GM19239 (cell line): Measurements from ENCODE around the gene C1orf116.

Experiments
- DNase-seq: peaks from one replicate; pipeline ENCODE4 v3.0.0; 2011; ENCODE audit warnings: low spot score; ENCODE audit not compliant: insufficient read length
- FAIRE-seq: peaks from 2 replicates; lab custom pipeline; 2011; peaks lifted over from hg19 to GRCh38; lab: Jason Lieb, UNC

C1orf116 gene

DNA sequence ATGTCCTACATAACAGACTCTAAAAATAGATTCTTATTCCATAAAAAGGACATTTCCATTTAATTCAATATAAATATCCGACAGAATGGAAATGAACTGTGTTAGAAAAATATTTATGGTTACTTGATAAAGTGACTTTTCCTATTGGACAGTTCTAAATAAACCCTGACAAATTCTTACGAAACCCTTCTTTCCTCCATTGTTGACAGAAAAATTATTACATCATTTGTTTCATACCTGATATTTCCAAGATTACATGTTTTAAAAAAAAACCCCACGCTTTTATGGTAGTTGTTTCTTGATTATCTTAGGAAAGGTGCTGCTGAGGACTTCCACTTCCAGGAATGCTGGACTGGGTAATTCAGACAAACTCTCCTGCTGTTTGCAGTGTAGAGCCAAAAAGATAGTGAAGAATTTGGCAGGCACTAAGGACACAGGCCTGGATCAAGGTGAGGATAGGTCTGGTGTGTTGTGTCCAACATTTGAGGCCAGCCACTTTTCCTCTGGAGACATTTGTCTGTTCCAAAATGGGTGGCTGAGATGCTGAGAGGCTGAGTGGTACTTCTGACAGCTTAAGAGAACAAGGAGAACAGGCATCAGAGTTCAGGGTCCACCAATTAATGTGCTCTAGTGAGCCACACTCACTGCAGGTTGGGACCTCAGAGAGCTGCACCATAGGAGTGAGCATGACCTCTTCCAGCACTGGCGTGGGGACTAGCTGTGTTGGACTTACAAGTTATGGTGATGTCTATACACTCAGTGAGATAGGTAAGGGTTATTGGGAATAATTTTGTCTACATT lies 7.0 kb upstream of the C1orf116 start:
- FAIRE-seq (no peak), DNase-seq (no peak)

DNA sequence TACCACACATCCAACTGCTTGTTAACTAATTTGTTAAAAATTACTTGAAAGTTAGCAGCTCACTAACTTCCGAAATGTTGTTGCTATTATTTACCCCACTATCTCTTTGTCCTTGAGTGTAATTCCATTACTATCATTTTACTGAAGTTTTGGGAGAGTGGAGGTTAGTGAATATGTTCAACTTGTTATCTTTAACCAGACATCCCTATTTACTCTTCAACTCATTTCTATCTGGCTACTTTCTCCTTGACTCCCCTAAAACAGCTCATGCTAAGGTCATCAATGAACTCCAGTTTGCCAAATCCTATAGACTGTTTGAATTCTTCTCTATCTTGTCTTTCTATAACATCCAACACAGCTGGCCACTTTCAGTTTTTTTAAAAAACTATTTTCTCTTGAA lies 4.3 kb upstream of the C1orf116 start:
- DNase-seq (no peak), FAIRE-seq (no peak)

DNA sequence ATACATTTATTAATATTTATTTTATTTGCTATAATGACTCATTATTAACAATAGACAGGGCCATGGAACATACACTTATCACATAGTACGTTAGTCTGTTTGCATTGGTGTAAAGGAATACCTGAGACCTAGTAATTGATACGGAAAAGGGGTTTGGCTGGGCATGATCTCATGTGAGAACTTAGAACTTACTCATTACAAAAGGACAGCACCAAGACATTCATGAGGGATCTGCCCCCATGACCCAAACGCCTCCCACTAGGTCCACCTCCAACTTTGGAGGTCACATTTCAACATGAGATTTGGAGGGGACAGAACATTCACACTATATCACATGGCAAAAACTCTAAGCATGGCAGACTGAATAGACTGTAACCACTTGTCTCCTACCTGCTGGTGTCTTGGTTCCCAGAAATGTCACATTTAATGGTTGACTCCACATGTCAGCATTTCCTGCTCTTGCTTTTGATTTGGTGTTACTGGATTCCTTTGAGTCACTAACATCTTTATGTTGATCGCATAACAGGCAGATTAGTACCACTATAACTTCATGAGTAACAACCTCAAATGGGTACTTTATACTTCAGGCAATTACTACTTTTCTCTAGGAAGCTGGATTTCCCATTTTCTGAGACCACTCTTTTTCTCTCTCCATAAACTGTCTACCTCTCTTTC lies 3.5 kb upstream of the C1orf116 start:
- DNase-seq: no peak
- FAIRE-seq: no peak

DNA sequence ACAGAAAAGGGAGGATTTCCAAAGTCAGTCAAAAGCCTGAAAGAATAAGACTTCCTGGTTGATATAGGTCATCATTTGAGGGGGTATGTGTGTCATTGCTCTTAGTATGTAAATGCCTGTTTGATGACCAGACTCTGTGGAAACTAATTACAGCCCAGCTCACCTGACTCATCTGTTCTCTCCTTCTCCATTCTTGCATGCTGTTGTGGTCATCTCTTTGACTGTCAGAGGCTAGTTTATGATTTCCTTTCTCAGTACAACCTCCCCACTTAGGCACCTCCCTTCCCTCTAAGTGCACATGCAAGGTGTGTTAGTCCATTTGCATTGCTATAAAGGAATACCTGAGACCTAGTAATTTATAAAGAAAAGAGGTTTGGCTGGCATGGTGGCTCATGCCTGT lies 2.4 kb upstream of the C1orf116 start:
- FAIRE-seq (no peak), DNase-seq (no peak)

DNA sequence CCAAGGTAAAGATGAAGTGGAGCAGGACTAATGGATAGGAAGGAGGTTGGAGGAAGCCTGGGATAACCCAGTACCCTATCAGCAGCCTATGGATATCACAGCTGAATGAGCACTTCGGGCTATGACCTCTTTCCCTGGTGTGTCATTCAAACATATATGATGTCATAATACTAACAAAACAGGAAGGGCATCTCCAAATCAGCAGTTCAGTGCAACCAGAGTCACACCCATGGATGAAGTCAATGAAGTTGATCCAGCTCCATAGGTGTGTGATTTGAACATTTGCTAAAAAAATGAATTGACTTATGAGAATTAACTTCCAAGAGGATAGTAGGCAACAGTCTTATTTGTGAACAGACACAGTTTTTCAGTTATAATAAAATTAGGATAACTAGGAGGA lies 1.7 kb upstream of the C1orf116 start:
- no peak for FAIRE-seq
- DNase-seq: no peak

DNA sequence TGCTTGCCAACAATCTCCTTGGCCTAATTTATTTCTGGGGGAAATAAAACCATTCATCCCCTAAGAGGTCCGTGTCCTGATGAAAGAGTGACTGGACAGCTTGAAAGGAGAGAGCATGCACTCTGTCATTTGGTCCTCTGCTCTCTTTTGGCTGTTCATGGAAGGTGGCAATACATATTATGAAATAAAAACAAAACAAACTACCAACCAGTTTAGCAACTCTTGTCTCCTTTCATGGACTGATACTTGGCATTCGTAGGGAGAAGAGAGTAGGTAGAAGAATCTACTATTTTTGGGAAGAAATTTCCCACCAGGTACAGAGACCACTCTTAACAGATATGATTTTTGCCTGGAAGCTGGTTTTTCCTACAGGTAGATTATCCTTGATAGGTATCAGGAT lies 746 bp upstream of the C1orf116 start:
- DNase-seq (no peak), FAIRE-seq (no peak)

DNA sequence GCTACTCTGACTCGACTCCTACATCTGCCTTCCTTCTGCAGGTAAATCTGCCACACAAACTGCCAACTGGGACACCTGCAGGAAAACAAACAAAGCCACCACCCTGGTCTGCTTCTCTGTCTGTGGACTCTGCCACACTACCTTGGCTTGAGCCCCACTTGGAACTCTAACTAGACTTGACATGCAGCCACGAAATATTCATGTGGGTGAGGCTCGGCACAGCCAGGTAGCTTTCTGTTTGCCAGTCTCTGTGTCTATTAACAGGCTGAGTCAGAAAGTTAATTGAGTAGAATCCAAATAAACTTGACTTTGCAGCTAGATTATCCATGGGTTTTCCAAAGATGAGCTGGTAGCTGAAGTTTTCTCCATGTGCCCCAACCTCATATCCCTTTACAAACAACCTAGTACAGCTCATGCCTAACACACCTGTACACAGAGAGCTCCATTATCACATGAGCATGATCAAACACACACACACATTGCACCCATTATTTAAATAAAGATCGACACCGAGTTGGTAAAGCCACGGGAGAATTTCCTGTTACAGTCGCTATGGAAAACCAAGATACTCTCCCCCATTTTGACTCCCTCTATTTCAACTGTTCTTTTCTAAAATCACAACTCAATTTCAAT lies 808 bp downstream of the C1orf116 start:
- no peak for DNase-seq
- FAIRE-seq: no peak

DNA sequence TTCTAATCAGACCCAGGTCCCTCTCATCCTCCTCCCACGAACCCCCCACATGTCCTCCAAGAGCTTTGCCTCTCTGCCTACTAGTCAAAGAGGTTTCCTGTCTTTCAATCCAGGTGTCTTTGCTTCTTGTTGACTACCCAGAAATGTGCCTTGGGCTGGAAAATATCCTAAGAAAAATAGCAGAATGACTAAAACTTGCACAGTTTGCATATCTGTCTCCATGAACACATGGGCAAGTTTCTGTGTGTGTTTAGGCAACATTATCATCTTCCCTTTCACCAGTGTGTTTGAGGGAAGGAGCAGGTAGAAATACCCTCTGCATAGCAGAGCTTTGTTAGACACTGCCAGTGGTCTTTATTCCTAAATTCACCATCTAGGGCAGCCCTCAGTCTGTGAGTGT lies 1.5 kb downstream of the C1orf116 start:
- DNase-seq (no peak), FAIRE-seq (no peak)

DNA sequence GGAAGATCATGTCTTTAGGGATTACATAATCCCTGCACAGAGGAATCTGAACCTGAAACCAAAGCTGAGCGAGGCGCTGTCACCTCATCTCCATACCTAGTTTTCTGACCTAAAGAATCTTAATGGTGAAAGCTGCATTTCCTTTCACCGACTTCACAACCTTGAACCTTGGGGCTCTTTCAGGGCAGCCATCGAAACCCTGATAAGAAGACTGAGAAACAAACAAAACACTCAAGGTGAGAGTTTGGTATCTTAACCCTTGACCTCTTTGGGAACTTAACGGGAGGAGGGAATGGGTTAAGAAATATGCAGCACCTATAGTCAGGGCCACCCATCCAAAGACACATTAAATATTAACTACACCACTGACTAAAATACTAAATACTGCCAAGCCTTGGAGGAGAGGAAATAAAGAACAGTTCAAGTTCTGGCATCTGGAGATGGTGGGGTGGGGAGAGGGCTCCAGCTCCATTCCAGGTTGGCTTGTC lies 2.0 kb downstream of the C1orf116 start:
- FAIRE-seq (no peak), DNase-seq (no peak)

DNA sequence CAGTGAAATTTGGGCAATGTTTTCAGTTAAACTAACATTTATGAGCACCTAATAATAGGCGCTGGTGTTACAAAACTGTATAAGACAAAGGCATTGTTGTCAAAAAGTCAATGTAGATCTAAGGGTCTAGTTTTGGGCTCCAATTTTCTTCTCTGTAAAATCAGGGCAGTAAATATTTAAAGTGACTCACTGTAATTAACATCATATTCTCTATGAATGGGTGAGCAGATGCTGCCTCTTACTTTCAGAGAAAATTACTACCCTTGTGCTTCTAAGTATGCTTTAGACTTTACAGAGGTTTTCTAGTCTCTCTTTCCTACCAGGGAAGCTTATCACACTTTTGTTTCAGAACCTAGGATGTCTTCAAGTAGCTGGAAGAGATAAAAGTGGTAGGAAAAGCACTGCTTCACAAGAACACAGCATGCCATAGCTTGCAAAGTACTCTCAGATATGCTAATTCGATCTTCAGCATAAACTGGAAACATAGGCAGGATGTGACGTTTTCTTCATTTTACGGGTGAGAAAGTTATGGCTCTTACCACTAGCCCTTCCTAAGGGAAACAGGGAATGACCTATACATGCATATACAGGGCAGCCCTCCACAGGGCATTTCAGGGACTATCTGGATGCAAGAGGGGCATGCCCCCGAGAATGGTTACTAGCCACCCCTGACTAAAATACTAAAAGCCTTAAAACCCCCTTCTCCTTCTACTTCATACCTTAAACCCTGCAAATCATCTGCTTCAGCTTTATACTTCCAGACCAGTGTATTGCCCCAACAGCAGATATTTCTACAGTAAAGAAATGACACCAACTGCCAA lies 2.6 kb downstream of the C1orf116 start:
- FAIRE-seq (no peak), DNase-seq (no peak)

DNA sequence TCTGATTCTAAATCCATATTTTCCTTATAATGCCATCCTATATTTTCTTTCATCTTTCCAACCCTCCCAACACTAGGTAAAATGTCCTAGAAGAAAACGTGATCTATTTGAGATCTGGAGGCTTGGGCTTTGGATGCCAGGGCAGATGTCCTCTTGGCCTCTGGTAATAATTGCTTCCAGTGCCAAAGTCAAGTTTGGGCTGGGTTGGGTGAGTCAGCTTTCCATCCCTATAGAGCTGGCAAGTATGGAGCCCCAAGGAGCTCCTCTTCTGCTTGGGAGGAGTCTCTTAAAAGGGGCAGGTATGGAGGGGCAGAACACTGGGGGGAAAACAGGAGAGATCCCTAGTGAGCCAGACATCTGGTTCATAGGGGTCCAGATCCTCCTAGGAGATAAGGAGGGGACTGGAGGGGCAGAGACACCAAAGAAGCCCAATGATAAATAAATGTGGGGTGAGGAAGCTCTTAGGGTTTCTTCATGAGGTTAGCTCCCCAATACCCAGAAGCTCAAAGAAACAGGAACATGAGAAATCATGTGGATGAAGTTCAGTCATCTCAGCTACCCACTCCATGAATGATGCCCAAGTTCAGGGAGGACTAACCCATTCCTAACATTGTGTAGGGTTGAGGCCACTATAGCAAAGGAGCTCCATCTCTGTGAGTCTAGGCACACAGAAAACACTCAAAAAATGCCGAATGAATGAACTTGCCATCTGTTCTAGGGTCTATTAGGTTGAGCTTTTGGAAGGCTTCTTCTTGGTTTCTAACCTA lies 3.5 kb downstream of the C1orf116 start:
- DNase-seq: no peak
- no peak for FAIRE-seq

DNA sequence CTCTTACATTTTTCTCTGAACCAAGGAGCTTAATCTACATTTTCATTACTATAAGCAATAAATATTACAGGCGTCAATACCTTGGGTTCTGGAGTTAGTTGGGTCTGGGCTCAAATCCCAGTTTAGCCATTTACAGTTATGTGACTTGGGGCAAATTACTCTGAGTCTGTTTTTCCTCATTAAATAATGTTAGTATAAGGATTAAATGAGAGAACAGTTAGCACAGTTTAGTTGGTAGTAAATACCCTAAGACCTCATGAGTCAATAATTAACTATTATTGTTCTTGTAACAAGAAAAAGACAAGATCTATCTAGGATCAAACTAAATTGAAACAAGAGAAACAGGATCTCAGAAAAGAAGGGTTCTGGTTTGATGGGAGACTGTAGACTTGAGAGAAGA lies 4.6 kb downstream of the C1orf116 start:
- FAIRE-seq: no peak
- DNase-seq: no peak

DNA sequence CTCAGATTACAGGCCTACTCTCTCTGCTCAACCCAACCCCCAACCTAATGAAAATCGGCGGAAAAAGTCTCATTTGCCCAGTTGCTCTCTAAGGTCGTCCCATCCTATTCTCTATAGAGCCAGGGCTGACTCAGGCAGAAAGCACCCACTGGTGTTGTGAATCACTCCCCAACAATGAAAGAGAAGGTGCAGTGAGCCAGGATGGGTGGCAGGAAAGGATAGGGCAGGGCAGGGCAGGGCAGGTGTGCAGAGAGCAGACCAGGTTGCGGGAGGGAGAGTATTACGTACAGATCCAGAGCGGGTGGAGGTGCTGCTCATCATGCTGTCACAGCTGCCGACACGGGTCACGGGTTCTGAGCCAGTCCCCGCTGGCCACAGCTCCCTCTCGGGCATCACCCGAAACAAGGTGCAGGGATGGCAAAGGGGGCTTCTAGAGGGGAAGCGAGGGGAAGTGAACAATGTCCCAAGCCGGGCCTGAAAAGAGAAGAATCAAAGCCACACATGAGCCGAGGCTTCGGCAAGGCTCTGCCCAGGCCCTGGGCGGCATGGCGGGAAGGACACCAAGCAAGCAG lies 5.3 kb downstream of the C1orf116 start:
- no peak for DNase-seq
- no peak for FAIRE-seq

DNA sequence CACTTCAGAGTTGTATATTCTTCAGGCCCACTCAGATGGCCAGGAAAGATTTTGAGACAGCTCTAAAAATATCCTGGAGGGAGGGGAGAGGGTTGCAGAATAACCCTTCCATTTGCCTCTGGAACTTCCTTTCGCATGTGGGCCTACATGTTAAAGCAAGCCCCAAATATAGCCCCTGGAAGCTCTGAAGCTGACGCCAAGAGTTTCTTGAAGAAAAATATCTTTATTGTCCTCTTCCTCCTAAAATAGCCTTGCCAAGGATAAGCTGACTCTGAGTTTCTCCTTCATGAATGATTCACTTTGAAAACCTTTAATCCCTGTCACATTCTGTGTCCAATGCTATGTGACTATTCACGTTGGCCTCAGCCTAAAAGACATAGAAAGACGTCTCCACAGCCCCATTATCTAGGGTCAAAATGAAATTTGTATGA lies 6.4 kb downstream of the C1orf116 start:
- FAIRE-seq (no peak), DNase-seq (no peak)

DNA sequence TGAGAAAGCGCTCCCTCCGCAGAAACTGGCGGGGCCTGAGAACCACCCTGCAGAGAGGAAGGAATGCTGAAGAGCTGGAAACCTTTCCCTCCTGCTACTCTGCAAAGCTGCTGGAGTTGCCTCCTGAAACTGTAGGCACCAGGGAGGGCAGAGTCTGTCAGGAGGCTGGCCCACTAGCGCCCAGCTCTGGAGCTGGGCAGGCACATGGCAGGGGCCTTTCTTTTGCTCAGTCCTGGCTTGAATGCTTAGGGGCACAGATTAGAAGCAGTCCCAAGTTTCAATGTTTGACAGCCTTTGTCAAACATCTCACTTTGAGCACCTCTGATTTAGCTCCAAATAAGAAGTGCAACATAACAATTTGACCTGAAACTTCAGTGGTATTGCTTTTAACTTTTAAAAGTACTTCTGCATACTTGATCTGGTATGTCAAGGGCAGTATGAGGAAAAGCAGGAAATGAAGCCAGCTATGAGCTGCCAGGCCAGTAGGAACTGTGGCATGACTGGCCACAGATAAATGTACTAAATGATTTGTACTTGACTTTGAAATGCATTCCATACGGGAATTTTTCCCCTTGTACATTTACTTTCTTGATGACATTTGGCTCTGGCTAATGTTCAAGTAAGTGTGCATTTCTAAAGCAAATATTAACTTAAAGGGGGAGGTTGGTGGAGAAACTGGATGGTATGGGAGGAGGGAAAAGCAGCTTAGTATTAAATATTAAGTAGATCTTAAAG lies 7.2 kb downstream of the C1orf116 start:
- DNase-seq: no peak
- FAIRE-seq: no peak

DNA sequence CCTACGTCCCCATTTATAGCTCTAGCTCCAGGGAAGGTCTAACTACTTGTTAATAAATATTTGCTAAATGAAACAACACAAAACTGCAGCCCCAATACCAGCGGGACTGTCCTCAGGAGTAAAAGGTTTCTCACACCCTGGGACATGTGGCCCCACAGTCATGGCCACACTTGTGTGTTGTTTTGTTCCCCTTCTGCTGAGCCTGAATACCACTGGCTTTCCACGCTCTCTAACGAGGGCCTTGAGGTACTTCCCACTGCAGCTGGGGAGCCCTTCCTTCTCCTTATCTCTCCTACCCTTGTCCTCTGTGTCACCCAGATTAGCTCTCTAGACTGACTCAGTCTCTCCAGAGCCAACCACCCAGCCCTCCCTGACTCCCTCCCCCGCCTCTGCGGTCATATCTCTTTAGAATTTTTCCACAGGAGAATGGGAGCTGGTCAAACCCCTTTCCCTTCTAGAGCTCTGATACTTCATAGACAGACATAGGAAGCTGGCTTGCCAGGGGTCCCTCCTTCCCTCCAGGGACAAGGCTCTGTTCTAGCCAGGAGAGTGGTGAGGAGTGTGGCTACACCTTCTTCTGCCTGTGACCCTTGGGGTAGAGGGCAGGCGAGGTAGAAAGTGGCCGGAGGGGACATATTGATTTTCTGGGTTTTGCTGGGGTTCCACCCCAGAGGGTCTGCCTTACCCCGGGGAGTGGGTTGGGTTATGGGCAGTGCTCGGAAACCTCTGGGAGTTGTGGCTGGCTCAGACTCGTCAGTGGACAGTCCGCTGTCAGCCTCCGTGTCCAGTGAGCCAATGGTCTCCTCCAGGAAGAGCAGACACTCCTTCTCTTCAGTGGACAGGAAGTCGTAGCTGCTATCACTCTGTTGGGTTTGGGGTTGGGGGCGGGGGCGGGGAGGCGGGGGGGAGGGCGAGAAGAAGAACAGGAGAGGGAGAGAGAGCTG lies 8.1 kb downstream of the C1orf116 start:
- DNase-seq (no peak), FAIRE-seq (no peak)

DNA sequence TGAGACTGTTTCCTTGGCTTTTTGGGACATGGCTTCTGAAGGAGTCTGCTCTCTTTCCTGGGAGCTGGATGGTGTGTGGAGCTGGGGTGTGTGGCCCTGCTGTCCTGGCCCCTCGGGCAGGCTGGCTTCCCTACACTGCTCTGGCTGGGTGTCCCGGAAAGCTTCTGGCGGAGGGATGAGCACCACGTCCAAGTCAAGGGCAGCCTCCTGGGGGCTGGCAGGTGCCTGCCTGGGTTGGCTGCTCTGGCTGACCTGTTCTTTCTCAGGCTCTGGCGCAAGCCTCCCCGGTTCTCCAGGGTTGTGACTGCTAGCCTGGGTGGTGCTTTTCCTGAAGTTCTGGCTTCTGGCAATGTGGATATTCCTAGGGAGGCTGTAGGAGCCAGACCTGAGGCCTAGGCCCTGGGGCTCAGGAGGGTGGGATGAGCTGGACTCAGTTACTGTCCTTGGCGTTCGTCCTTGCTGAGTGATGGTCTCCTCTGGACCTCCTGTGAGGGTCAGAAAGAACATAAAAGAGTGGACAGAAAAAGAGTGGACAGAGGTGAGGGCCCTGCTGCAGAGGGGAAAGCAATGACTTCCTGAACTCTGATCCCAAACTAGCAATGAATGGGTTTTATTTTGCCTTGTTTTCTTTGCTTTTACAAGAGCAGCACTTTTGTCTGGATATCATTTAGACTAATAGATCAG lies 9.4 kb downstream of the C1orf116 start:
- FAIRE-seq (no peak), DNase-seq (no peak)
